ENCODE data around the gene ANXA11.

The ANXA11 gene

GRCh38 chr10:80131499-80131901 lies 73.8 kb downstream of the ANXA11 start:
- no peaks in the 10 kb centered on the region for H3K36me3 Mint-ChIP-seq (ENCODE audit: low read depth)
- no peak overlapping the region for H3K4me3 Mint-ChIP-seq

DNA sequence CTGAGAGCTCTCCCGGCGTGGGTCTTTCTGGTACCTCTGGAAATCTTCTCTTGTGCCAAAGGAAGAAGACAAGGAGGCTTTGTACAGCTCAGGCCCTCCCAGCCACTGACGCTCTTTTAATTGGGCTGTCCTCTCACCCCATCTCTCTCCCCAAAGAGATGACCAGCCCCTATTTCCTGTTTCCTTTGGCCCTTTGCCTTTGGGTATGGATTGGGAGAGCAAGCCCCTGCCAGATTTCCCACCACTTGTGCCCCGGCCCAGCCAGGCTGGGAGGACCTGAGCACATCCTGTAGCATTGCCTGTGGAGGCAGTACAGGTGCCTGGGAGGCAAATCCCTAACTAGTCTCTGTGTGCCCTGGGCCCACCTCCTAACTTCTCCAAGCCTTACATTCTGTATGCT lies 78.5 kb downstream of the ANXA11 start:
- Mint-ChIP-seq H3K9me3 (no peaks in the 10 kb centered on the region), H3K27ac (no peak overlapping the region), H3K27me3 (ENCODE audit: low read depth) (peaks cover 22% of the 10 kb centered on the region), H3K4me3 (no peak overlapping the region), H3K4me1 (ENCODE audit: low read depth) (no peaks in the 10 kb centered on the region), H3K36me3 (ENCODE audit: low read depth) (no peaks in the 10 kb centered on the region)
- DNase-seq (ENCODE audit: low spot score) = no peak

More at GRCh38 chr10:80131499-80131901, 73.8 kb downstream of the ANXA11 start:
- Mint-ChIP-seq H3K27ac (no peak overlapping the region), H3K27me3 (ENCODE audit: low read depth) (peaks cover 43% of the 10 kb centered on the region), H3K4me1 (ENCODE audit: low read depth) (peaks cover 4% of the 10 kb centered on the region), H3K9me3 (no peaks in the 10 kb centered on the region)
- DNase-seq (ENCODE audit: low spot score) = no peak

GRCh38 chr10:80122746-80123145 lies 82.6 kb downstream of the ANXA11 start:
- no peak overlapping the region for H3K27ac Mint-ChIP-seq
- H3K4me1 Mint-ChIP-seq (ENCODE audit: low read depth) = no peaks in the 10 kb centered on the region
- H3K36me3 Mint-ChIP-seq (ENCODE audit: low read depth) = no peaks in the 10 kb centered on the region
- no peak for DNase-seq (ENCODE audit: low spot score)
- H3K4me3 Mint-ChIP-seq = no peak overlapping the region
- no peaks in the 10 kb centered on the region for H3K9me3 Mint-ChIP-seq
- peaks cover 16% of the 10 kb centered on the region for H3K27me3 Mint-ChIP-seq (ENCODE audit: low read depth)

GRCh38 chr10:80122110-80122710 lies 83.1 kb downstream of the ANXA11 start:
- Mint-ChIP-seq H3K9me3 (no peaks in the 10 kb centered on the region), H3K4me3 (no peak overlapping the region), H3K4me1 (ENCODE audit: low read depth) (no peaks in the 10 kb centered on the region)

GRCh38 chr10:80118669-80119068 lies 86.7 kb downstream of the ANXA11 start:
- H3K27me3 Mint-ChIP-seq (ENCODE audit: low read depth) = peaks cover 11% of the 10 kb centered on the region
- H3K4me1 Mint-ChIP-seq (ENCODE audit: low read depth) = no peaks in the 10 kb centered on the region
- no peak overlapping the region for H3K27ac Mint-ChIP-seq
- H3K9me3 Mint-ChIP-seq = no peaks in the 10 kb centered on the region
- DNase-seq (ENCODE audit: low spot score) = no peak
- H3K4me3 Mint-ChIP-seq = no peak overlapping the region
- H3K36me3 Mint-ChIP-seq (ENCODE audit: low read depth) = no peaks in the 10 kb centered on the region

More at GRCh38 chr10:80122110-80122710, 83.1 kb downstream of the ANXA11 start:
- Mint-ChIP-seq H3K27me3 (ENCODE audit: low read depth) (peaks cover 16% of the 10 kb centered on the region), H3K27ac (no peak overlapping the region), H3K36me3 (ENCODE audit: low read depth) (no peaks in the 10 kb centered on the region)
- DNase-seq (ENCODE audit: low spot score) = no peak

- Mint-ChIP-seq H3K4me1 (ENCODE audit: low read depth) (no peaks in the 10 kb centered on the region), H3K36me3 (ENCODE audit: low read depth) (no peaks in the 10 kb centered on the region), H3K27me3 (ENCODE audit: low read depth) (peaks cover 4% of the 10 kb centered on the region), H3K4me3 (no peak overlapping the region), H3K27ac (no peak overlapping the region), H3K9me3 (peaks cover 18% of the 10 kb centered on the region)
- no peak for DNase-seq (ENCODE audit: low spot score)
Measured at GRCh38 chr10:80110986-80111385, 94.4 kb downstream of the ANXA11 start.

GRCh38 chr10:80108576-80109239 lies 96.6 kb downstream of the ANXA11 start:
- H3K4me3 Mint-ChIP-seq = no peak overlapping the region
- H3K27me3 Mint-ChIP-seq (ENCODE audit: low read depth) = peaks cover 4% of the 10 kb centered on the region
- no peaks in the 10 kb centered on the region for H3K36me3 Mint-ChIP-seq (ENCODE audit: low read depth)
- H3K9me3 Mint-ChIP-seq = peaks cover 18% of the 10 kb centered on the region
- H3K27ac Mint-ChIP-seq = no peak overlapping the region
- H3K4me1 Mint-ChIP-seq (ENCODE audit: low read depth) = peaks cover 7% of the 10 kb centered on the region
- DNase-seq (ENCODE audit: low spot score) = no peak

DNA sequence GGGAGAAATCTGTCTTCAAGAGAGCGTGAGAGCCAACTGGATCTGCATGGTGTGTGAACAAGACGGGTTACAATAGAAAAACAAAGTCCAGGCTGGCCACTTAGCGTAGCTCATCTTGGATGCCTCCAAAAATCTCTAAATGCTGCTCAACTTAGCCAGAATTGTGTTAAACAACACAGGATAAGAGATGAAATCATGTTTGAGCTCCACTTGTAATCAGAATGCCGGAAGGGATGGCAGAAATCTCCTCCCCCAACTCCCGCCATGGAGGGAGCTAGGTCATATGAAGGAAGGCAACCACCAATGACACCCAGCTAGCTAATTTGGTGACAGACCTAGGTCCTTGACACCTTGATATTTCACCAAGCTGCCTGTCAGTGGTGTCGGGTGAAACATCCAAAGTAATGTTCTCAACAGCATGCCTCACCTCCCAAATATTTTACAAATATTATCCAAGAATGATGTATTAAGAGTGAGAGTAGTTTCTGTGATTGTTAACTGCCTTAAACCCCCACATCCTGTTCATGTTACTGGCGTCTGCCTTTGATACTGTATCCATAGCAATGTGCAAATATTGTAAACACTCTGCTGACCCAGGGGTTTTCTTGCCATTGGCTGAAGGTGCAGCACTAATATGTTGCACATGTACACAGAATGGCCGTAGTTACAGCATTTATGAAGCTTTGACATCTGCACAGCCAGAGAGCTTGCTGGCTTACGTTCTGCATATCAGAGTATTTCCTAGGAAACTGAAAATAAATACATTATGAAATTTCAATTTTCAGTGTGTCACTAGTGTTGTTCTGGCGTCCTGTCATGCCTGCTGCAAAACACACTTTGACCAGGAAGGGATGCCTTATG lies 101.0 kb downstream of the ANXA11 start:
- H3K4me3 Mint-ChIP-seq = no peak overlapping the region
- H3K27me3 Mint-ChIP-seq (ENCODE audit: low read depth) = peaks cover 4% of the 10 kb centered on the region
- H3K36me3 Mint-ChIP-seq (ENCODE audit: low read depth) = no peaks in the 10 kb centered on the region
- no peak for DNase-seq (ENCODE audit: low spot score)
- peaks cover 11% of the 10 kb centered on the region for H3K9me3 Mint-ChIP-seq
- H3K27ac Mint-ChIP-seq = no peak overlapping the region
- H3K4me1 Mint-ChIP-seq (ENCODE audit: low read depth) = peaks cover 7% of the 10 kb centered on the region

Data from T-helper 2 cell treated with Interferon-gamma antibody and Interleukin-4, amounts not matched to agents 5 μg/mL and 100 μg/mL, for 36 hours (primary cell).